Activated gamma-delta T cell (primary cell): Measurements from ENCODE around the gene KRT20.
"Not testable (repeated sequence)": the region's sequence is repeated elsewhere in the genome, so short reads cannot be mapped to it uniquely, and the experiment has no call there.

Experiments used
- DNase-seq: peaks from one replicate; lab custom pipeline; 2025; lab: John Stamatoyannopoulos, UW

KRT20 gene

DNA sequence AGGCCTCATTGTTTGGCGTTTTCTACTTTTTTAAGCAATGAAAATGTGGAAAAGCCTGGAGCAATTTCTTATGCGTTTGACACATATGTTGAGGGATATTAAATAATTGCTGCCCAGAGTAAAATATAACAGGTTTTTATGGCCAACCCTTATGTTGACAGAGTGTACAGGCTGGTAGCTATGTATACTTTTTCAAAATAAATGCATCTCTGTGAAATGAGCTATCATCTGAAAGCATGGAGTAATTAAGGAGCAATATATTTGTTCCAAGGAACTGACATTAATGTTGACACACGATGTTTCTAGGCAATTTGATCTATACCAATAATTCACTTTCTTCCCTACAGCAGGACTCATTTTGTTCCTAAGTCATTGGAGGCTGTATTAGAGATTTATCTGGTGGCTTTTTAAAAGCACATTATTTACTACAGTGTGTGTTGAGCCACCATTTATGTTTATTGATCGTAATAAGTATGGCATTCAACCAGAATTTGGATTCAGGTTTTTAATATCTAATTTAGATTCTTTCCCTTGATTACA lies 11.9 kb upstream of the KRT20 start:
- no peak for DNase-seq

GRCh38 chr17:40895106-40895730 lies 10.2 kb upstream of the KRT20 start:
- DNase-seq = no peak

- no peak for DNase-seq
Measured at GRCh38 chr17:40888196-40888720, 3.2 kb upstream of the KRT20 start.

- no peak for DNase-seq
Measured at GRCh38 chr17:40886090-40886489, 1.0 kb upstream of the KRT20 start.

DNA sequence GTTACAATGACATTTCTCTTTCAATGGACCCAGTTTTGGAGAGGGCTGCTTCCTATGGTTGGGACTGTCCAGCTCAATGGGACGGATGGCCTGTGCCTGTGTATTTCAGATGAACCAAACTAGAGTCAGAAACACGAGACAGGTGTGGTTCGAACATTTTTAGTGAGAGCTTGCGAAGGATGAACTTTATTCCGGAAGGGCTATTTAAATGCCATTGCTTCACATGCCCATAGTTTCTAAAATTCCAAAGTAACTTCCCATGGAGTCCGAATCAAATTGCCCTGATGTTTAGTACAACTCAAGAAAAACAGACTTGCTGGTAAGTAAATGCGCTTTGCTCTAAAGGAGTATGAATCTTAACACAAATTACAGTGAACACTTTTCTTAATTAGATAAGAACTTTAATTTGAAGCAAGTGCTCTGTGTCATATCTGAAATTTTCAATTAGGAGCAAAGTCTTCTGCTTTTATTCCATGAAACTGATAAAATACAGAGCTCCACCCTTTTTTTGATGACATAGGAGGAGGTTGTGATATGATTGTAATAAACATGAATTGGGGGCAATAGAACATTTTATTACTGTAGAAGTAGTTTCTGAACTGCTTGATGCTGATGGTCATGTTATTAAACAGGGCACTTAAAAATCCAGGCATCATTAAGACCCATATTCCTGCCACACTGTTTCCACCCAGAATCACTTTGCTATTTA lies 1.3 kb downstream of the KRT20 start:
- no peak for DNase-seq

- no peak for DNase-seq
Measured at GRCh38 chr17:40883031-40883430, 2.0 kb downstream of the KRT20 start.

DNA sequence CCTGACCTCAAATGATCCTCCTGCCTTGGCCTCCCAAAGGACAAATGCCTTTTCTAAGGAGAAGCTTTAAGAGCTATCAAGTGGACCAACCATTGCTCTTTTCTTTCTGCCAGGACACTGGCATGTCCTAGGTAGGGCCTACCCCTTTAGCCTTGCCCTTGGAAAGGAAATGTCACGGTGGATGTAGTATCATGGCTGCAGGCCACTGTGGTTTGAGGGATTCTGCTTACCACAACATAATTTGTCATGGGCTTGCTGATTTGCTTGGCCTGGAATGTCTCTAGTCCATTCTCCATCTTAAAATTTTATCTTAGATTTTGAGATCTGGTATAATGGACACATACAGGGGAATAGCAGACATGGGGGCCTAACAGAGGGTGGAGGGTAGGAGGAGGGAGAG lies 6.0 kb downstream of the KRT20 start:
- DNase-seq = no peak

DNA sequence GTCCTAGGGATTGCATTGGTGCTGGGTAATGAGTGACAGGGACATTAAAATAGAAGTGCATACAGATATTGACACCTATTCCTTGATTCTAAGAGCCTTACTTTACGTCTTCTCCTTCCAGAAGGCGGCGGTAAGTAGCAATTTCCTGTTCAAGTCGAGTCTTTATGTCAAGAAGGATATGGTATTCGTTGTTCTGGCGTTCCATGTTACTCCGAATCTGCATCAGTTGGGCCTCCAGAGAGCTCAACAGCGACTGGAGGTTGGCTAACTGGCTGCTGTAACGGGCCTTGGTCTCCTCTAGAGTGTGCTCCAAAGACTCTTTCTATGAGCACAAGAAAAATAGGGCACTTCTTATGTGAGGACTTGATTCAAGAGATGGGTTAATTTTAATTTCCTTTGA lies 7.0 kb downstream of the KRT20 start:
- DNase-seq = no peak

- DNase-seq = no peak
Measured at GRCh38 chr17:40873801-40874200, 11.2 kb downstream of the KRT20 start.

GRCh38 chr17:40873255-40873654 lies 11.8 kb downstream of the KRT20 start:
- no peak for DNase-seq

DNA sequence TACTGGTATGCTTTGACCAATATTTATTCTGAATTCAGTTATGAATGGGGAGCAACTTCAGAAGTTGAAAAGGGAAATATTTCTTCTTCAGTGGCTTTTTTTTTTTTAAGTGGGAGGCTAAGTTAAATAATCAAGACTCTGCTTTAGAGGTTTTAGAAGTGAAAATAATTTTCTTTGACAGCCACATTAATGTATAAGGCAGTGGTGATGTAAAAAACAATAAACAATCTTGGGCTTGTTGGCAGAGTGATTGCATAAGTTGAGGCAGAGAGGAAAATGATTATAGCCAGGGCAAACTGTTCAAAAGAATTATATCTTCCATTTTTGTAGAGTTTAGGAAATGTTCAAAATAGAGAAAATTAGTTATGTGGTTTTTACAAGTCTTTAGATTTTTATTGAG lies 12.6 kb downstream of the KRT20 start:
- DNase-seq = no peak

- no peak for DNase-seq
Measured at GRCh38 chr17:40871316-40871715, 13.7 kb downstream of the KRT20 start.

DNA sequence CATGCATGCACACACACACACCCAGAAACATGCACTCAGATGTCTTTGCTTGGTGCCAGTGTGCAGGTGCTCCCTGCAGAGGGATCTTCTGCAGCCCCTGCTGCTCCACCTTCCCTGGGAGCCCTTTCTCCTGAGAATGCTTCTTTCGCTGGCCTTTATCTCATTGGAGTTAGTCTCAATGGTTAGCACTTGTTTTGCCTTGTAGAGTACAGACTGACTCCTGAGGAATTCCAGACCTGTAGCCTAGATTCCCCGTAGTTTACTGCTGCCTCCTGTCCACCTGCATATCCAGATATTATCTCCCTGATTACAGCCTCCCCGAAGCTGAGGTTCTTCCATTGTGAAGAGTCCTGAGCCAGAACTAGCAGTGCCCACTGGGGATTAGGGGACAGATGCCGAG lies 14.9 kb downstream of the KRT20 start:
- no peak for DNase-seq

GRCh38 chr17:40866838-40867237 lies 18.2 kb downstream of the KRT20 start, which contains the start of gene KRT12:
TSS of gene KRT12 (minus strand) at chr17:40867223. CDS start at chr17:40867186, 37 bp downstream.
- no peak for DNase-seq

GRCh38 chr17:40864661-40865390 lies 20.2 kb downstream of the KRT20 start:
- DNase-seq = no peak

DNA sequence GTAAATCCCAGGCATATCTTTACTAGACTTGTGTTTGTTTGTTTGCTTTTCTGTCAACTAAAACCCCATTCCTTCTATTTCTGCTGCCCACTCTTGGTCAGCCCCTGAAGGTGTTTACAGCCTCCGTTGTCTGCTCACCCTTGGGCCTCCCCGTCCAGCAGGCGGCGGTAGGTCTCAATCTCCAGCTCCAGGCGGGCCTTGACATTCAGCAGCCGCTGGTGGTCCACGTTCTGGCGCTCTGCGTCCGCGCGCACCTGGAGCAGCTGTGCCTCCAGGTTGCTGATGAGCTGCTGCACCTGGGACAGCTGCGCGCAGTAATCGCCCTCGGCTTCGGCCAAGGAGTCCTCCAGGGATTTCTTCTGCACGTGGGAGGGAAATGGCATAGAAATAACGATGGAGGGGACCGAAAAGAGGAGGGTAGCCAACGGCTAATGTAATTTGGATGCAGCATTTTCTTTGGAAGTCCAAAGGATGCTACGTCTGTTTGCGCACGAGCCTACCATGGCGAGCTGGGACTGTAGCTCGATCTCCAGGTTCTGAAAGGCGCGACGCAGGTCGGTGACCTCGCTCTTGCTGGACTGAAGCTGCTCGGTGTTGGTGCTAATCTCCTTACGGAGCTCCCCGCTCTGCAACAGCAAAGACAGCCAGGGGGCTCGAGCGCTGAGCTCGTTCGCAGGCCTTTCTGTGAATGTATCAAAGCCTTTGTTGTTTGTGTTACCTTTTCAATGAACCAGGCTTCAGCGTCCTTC lies 21.9 kb downstream of the KRT20 start:
- no peak for DNase-seq

DNA sequence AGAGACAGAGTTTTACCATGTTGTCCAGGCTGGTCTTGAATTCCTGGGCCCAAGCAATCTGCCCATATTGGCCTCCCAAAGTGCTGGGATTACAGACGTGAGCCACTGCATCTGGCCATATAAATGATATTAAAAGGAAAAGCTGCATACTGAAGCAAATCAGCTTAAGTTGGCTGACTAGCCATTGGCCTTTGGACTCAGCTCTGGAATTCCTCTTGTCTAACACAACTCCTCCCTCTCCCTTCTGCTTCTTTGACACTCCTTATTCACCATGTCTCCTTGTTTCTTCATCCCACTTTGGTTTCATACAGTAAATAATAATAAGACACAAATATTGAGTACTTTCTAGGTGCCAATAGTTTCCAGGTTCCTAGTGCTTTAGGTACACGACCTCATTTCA lies 25.5 kb downstream of the KRT20 start:
- DNase-seq = no peak

- DNase-seq = not testable (repeated sequence)
Measured at GRCh38 chr17:40858667-40859066, 26.4 kb downstream of the KRT20 start.

DNA sequence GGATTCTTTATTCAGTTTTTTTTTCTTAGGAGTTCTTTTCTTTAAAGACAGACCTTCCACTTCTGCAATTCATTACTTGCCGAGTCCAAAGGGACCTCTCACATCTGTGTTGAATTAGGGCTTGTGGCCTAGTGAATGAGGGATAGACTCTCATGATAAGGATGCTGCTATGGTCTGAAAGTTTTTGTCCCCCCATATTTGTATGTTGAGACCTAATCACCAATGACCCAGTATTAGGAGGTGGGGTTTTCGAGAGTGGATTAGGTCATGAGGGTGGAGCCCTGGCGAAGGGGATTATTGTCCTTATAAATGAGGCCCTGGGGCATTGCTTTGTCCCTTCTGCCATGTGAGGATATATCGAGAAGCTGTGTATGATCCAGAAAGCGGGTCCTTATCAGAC lies 27.5 kb downstream of the KRT20 start:
- DNase-seq = no peak

- no peak for DNase-seq
Measured at GRCh38 chr17:40854175-40854814, 30.7 kb downstream of the KRT20 start.

DNA sequence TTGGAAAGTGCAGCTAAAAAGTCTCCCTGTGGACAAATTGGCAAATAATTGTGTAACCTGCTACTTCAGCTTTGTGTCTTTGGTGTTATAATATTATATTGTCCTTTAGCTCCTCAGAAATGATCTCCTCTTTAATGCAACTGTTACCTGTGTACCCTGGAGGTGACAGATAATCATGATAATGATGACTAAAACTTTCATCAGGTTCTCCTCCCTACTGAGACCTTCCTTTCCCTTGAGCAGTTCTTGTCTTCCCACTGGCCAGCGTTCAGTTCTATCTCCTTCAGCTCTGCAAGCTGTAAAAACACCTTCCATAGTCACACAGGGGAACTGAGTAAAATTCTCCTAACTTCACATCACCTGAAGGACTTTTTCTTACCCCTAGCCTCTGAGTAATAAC lies 32.7 kb downstream of the KRT20 start:
- DNase-seq = no peak
